GM19043 (cell line): ENCODE measurements around the gene TMEM117.
"Not testable (repeated sequence)": the region's sequence is repeated elsewhere in the genome, so short reads cannot be mapped to it uniquely, and the experiment has no call there.

Experiments
- ATAC-seq: cut with Tn5 transposase; IDR thresholded peaks from one replicate; pipeline ENCODE4 v1.9.1; 2021; ENCODE audit warnings: low read depth; ENCODE audit not compliant: unreplicated experiment

Gene TMEM117

DNA sequence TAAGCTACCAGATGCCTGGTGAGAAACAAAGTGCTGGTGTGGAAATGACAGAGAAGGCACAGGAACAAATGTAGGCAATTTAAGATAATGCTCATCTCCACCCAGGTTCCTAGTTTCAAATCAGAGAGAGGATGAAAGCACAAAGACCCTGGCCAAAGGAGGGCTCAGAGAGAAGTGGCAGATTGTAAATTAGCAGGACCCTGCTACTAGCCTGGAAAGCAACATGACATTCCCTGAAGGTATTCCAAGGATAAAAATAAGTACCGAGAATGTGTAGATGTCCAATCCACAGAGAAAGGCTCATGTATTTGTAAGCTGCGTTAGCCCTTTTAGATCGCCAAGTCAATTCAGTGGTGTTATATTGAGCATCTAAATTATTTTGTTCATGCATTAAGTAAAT lies 324.0 kb downstream of the TMEM117 start:
- no peak for ATAC-seq

DNA sequence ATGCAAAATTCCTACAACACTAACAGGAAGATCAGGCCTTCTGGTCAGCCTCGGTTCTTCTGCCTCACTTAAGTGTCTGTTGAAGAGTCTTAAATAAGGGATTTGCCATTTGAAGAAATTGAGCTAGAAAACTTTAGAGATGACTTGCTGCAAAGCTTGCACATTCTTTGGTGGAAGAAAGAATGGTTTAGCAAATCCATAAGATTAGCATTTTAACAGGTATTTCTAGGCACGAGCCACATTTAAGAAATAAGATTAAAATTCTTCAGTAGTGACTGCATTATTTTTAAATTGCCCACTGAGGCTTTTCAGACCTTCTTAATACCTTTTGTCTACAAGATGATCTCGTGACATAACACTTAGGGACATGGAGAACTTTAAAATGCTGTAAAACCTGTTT lies 327.1 kb downstream of the TMEM117 start:
- no peak for ATAC-seq

DNA sequence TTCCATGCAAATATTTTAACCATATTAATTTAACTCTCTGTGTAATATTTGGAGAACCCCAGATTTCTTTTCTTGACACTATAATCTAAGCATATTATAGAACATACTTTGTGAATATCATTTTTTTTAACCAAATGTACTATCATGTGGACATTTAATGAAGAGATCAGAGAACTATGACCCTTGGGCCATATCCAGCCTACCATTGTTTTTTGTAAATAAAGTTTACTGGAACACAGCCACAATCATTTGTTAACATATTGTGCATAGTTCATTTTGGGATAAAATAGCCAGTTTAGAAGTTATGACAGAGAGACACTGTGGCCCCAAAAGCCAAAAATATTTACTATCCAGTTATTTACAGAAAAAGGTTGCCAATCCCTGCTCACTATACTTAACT lies 338.2 kb downstream of the TMEM117 start:
- no peak for ATAC-seq

DNA sequence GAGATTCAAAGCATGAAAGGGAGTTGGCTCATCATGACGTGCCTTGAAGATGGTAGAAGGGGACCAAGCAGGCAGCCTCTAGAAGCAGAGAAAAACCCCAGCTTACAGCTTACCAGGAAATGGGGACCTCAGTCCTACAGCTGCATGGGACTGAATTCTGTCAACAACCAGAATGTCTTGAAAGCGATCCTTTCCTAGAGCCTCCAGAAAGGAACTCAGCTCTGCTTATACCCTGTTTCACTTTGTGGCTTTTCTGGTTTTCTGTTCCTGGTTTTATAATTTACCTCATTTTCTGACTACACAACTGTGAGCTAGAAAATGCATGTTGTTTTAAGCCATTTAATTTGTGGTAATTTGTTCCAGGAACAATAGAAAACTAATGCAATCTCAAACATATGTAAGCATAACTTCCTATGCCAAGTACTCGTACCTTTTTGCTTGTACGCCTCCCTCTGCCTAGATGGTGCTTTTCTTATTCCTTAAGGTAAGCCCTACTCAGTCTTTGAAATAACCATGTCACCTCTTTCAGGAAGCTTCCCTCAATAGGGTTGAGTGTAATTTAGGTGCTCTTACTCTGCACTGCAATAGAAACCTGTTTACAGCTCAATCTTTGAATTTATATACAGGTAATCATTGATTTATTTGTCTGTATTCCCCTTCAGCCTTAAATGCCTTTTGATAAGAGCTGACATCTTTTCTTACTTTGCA lies 348.8 kb downstream of the TMEM117 start:
- peak; percentile 85 for ATAC-seq

DNA sequence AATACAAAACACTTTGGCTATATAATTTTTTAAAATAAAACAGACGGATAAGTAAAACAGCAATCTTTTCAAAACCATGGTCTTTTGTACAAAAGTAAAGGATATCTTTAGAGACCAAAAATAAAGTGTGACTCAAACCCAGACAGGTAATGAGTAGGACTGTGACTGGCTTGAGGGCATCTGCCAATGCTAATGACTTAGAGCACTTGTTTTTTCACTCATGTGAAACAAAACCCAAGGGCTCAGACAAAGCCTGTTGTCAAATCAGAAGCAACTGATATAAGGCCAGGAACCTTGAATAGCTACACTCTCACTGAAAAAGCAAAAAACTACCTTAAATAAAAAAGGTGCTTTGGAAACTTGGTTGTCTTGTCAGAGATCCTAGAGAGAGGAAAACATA lies 357.4 kb downstream of the TMEM117 start:
- ATAC-seq, result peak; percentile 93

DNA sequence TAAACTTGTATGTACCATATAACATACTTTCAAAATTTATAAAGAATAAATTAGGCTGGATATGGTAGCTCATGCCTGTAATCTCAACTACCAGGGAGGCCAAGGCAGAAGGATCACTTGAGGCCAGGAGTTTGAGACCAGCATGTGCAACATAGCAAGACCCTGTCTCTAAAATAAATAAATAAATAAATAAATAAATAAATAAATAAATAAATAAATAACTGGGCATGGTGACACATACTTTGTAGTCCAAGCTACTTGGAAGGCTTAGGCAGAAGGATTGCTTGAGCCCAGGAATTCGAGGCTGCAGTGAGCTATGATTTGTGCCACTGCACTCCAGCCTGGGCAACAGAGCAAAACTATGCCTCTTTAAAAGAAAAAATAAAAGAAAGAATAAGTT lies 359.8 kb downstream of the TMEM117 start:
- not testable (repeated sequence) for ATAC-seq

DNA sequence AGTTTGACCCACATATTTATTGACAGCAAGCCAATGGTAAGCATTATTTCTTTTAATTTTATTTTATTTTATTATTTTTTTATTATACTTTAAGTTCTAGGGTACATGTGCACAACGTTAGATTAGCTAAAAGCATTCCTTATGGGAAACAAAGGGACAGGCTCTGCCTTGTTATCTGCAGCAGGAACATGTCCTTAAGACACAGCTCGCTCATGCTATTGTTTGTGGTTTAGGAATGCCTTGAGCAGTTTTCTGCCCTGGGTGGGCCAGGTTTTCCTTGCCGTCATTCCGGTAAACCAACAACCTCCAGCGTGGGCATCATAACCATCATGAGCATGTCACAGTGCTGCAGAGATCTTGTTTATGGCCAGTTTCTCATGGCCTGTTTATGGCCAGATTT lies 370.2 kb downstream of the TMEM117 start:
- ATAC-seq, result no peak

DNA sequence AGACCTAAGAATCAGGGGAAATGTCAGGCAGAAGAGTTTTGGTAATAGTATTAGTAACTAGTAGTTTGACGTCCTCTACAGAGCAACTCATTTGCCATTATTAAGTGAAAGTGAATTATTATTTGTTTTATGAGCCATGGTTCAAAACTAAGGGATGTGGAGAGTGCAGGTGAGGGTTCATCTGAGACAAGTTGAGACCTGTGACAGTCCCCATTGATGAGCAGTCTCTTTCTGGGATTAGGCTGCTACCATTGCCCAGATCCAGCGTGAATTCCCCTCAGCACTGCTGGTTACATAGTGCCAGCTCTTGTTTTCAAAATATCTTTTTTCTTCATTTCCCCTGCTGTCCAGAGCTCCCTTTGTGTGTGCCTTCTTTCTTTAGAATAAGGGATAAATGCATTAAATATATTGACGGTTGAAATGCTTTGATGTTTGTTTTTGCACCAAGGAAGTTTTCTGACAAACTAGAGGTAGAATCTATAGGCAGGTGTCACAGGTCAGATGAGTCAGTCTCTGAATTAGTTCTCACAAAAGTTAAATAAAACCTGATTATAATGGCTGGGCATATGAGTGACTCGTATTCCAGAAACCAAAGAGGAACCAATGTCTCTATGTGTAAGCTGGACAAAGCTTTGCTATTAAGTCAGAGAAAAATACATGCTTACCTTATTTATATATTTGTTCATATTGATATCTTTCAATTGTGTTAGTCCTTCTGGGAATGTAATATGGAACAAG lies 381.4 kb downstream of the TMEM117 start:
- no peak for ATAC-seq

DNA sequence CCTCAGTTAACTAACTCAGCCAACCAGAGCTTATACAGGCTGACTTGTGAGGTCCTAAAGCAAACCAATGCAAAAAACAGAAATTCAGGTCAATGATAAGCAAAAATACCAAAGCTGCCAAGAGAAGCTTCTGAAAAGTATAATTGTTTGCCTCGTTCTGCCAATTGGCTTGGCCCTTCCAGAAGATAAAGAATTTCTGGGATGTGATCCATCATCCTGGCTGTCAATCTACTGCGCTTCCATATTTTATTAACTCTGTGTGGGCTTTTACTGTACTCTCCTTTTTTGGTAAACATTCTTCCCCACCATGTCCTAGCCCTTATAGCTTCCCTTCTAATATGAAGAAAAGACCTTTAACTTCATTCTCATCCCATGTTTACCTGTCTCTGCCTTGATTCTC lies 387.9 kb downstream of the TMEM117 start:
- ATAC-seq, result no peak

DNA sequence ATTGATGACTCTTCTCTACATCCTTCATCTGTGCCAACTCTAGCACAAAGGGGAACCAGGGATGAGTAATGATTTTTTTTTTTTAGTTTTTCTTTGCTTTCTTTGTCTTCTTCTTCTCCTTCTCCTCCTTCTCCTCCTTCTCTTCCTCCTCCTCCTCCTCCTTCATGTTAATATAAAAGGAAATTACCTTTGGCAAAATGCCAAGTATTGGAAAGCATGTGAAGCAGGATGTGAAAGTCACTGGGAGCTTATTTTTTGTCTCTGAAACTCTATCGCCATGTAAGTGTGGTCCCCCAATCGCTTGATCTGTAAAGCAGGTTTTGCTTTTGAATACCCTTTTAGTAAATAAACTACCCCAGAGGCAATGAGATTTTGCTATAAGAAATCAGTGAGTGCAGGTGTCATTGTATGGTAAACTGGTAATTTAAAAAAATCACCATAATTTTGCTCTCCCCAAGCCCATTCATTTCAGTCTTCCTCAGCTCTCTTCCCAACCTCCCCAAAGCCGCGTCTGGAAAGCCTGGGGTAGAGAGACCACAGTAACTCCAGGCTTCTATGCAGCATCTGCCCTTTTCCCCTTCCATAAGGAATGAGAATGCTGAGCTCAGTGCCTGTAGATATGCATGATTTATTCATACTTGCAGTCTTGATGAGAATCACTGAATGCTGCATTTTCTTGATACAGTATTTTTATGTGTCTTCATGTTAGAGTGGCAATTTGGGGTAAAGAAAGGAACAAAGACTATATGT lies 388.7 kb downstream of the TMEM117 start:
- no peak for ATAC-seq

DNA sequence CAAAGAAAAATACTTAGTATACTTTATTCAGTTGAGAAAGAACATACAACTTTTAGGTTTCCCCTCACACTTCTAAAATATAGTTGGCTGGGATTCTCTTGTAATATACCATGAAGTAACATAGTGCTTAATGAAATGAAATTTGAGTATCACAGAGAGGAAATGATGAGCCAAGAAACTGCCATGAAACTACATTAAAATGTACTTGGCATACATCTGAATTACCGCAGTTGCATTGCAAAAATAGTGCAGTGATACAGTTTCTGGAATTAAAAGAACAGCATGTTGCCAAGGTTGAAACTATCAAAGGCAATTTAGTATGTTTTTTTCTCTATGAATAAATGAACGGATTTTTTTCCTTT lies 389.2 kb downstream of the TMEM117 start:
- no peak for ATAC-seq

DNA sequence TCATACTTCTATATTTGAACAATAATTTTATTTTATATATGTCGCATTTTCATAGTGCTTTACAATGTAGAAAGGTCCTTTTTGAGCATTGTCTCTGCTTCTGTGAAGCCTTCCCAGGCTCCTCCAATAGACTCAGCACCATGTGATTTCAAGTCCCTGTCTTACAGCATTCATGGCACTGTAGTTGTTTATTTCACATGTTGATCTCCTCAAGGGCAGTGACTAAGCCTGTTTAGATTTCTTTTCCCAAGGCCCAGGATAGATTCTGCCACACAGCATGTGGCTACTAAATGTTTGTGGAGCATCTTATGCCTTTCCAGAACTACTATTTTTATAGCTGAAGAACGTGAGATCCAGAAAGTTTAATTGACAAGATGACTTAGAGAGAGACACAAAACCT lies 391.7 kb downstream of the TMEM117 start:
- ATAC-seq, result no peak

DNA sequence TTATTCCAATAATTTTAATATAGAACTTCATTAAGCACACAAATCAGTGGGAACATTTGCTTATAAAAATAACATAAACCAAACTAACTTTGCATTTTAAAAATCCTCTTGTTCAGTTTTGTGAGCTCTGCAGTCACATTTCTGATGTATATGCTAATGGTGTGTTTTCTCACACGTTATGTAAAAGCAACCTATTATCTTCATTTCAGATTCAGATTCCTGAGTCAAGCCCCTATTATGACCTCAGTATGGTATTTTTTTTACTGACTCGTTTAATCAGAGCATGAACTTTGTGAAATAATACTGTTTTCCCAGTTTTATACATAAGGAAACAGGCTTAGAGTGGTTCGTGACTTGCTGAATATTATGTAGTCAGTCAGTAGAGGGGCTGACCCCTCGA lies 394.0 kb downstream of the TMEM117 start:
- ATAC-seq, result no peak

DNA sequence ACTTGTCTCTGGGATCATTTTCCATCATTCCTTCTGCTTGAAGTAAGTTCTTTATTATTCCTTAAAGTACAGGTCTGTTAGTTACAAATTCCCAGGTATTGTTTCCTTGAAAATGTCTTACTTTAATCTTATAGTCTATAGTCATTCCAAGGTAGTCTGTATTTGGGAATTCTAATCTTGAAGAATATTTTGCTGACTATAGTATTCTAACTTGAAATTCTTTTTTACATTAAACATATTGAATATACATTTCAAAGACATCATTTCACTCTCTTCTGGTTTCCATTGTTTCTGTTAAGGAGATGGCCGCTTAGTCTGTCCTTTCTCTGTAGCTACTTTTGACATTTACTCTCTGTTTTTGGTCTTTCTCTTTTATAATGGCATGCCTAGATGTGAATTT lies 399.8 kb downstream of the TMEM117 start:
- ATAC-seq, result no peak

DNA sequence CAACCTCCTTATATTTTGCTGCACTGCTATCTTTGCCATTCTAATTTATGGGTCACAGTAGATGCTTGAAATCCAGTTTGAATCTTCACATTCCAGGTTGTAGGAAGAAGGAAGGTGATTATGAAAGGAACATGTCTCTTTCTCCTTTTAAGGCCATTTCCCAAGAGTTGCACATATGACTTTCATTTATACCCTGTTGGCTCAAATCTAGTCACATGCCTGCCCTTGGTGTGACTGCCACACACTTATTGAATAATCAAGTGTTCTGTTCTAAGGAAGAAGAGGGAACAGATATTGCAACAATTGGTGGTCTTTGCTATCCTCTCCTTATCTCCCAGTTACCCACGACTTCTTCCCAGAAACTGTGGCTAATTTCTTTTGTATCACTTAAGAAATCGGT lies 404.3 kb downstream of the TMEM117 start:
- no peak for ATAC-seq

DNA sequence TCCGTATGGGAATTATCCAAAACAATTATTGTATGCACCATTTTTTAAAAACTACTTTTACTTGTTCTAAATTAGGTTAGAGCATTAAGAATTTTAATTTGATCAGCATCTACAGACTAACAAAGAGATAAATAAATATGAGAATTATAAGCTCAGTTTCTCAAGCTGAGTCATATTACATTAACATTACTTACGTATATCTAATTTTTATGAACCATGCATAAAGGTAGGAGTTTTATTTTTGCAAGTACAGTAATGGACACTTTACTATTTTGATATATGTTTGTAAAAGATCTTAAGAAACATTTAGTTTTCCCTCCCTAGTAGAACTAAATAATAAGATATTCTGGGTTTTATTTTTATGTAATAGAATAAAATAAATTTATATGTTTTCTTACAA lies 410.1 kb downstream of the TMEM117 start:
- ATAC-seq, result no peak

DNA sequence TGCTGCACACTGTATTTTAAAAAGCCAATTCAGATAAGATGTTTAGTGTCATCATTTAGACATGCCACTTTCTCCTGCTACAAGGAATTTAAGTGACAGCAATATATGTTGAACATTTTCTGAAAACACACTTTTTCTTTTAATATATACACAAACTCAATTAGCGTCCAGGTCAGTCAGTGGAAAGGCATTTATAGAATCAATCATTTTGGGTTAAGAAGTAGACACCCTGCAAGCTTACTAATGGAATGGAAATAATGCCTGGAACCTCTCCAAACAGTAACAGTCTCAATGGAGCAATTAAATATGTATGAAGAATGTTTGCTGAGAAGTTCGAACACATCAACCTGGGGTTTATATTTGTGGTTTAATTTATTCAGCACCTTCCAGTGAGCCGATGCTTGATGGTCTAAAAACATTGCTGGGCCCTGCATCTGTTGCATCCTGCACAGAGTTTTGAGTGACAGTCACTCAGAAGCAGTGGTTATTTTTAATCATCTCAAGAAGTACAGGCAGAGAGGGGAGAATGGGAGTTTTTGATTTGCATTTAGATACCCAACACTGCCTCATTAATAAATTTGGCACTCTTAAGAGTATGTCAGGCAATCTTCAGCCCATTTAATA lies 410.7 kb downstream of the TMEM117 start:
- ATAC-seq, result no peak

DNA sequence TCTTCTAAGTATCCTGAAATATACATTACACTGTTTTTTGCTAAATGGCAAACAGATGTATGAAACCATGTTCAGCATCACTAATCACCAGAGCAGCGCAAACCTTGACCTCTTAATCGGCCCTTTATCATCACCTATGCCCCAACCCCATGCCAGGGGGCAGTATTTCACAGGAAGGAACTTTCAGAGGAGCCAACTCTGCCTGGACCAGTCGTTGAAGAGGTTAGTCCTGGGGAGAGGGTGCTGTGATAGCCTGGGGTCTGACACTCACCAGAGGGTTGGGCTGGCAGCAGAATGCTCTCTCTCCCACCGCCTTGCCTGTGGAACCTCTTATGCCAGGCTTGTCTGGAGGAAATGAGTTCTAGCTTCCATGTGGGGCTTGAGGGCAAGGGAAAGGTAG lies 411.7 kb downstream of the TMEM117 start:
- ATAC-seq, result no peak

DNA sequence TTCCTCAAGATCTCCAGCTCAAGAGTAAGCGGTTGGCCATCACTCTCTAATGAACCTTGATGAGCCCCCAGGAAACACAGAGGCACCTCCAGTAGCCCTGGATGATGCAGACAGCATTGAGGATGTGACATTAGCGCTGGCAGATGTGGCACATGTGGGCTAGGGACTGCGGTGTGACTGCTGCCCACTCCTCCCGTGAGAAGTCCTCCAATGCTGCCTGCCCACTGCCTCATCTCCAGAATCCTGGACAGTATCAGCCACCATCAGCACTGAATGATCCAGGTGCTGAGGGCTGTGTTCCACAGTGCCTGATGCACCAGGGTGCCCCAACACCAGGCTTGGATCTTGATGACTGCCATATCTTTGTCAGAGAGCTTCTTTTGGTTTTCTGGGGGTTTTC lies 412.6 kb downstream of the TMEM117 start:
- no peak for ATAC-seq

DNA sequence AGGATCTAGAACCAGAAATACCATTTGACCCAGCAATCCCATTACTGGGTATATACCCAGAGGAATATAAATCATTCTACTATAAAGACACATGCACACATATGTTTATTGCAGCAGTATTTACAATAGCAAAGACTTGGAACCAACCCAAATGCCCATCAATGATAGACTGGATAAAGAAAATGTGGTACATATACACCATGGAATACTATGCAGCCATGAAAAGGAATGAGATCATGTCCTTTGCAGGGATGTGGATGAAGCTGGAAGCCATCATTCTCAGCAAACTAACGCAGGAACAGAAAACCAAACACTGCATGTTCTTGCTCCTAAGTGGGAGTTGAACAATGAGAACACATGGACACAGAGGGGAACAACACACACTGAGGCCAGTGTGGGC lies 414.6 kb downstream of the TMEM117 start:
- ATAC-seq, result not testable (repeated sequence)

DNA sequence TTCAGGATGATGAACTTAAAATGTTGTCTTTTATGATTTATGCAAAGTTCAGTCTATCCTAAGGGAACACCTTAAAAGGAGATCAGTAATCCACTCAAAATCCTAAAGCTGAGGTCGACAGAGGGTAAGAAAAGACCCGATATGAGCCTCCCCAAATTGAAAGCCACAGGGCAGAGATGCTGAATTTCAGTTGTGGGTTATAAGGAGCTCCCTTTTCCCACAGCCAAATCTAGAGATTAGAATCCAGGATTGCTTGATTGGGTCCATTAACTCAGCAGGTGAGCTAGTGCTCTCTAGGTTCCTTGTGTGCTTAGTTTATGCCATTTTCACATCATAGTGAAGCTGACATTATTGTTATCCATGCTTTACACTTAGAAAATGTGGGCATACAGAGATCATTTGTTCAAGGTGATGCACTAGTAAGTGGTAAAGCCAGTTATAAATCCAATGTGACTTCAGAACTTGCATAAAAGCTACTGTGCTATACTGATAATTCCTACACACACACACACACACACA lies 417.5 kb downstream of the TMEM117 start:
- no peak for ATAC-seq
